Neural crest cell (in vitro differentiated cells): ENCODE data around the gene PLEKHB1. TPM values are rescaled to one million over a fixed set of nuclear protein-coding genes. Genes with fewer than 3 reads are reported as not detected.

Source experiments
- DNase-seq: peaks from one replicate; pipeline ENCODE4 v3.0.0; 2021; ENCODE audit warnings: low read depth, mixed read lengths, low spot score
- H3K27ac Mint-ChIP-seq: one replicate; pipeline ENCODE4 v1.8.0; 2021; ENCODE audit warnings: mild to moderate bottlenecking, mixed read lengths; ENCODE audit not compliant: unreplicated experiment
- H3K27me3 Mint-ChIP-seq: 2 replicates; pipeline ENCODE4 v1.8.0; 2021; ENCODE audit warnings: low read depth, mild to moderate bottlenecking, mixed read lengths
- H3K36me3 Mint-ChIP-seq: 2 replicates; pipeline ENCODE4 v1.8.0; 2021; ENCODE audit warnings: low read depth, mild to moderate bottlenecking, mixed read lengths
- H3K4me1 Mint-ChIP-seq: 2 replicates; pipeline ENCODE4 v1.8.0; 2021; ENCODE audit warnings: mixed read lengths
- H3K4me3 Mint-ChIP-seq: one replicate; pipeline ENCODE4 v1.8.0; 2021; ENCODE audit warnings: mild to moderate bottlenecking, mixed read lengths
- H3K9me3 Mint-ChIP-seq: 2 replicates; pipeline ENCODE4 v1.8.0; 2021; ENCODE audit warnings: mixed read lengths
- total RNA-seq: library from RNA; stranded (reverse); gene quantifications from 2 replicates; pipeline ENCODE4 v1.2.1, GENCODE V29; 2021
- TF ChIP-seq, protein P1 (sequence below): fragments of 200-600 bp; sonication (generic); conservative IDR thresholded peaks from 2 replicates; pipeline ENCODE4 v1.5.0; 2021; ENCODE audit warnings: antibody characterized with exemption, mild to moderate bottlenecking

Gene PLEKHB1
- total RNA-seq, 1 donor from 2014 or later, result 42.7 TPM

DNA sequence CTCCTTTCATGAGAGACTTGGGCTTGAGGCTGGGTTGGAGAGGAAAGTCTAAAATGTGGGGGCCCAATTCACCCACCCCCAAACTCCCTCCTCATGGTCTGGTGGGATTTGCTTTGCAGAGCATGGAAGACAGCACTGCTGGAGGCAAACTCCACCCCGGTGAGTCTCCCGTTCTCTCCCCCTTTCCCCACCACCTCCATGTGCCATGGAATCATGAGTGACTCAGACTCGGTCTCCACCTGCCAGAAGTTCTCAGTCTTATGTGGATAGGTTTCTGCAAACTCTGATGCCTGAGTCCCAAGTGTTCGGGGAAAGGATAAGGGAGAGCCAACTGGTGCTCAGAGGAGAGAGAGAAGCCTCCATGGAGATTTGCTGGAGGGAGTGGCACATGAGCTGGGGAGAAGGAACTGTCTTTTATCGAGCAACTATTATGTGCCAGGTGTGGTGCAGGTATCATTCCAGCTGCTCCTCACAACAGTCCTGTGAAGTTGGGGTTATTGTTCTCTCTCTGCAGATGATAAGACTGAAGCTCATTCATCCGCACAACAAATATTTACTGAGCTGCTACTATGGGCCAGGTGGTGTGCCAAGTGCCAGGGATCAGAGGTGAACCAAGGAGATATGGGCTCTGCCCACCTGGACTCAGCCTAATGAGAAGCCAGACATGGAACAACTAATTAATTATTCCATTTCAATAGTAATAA lies 6.6 kb downstream of the PLEKHB1 start:
- TF ChIP-seq, protein P1, sequence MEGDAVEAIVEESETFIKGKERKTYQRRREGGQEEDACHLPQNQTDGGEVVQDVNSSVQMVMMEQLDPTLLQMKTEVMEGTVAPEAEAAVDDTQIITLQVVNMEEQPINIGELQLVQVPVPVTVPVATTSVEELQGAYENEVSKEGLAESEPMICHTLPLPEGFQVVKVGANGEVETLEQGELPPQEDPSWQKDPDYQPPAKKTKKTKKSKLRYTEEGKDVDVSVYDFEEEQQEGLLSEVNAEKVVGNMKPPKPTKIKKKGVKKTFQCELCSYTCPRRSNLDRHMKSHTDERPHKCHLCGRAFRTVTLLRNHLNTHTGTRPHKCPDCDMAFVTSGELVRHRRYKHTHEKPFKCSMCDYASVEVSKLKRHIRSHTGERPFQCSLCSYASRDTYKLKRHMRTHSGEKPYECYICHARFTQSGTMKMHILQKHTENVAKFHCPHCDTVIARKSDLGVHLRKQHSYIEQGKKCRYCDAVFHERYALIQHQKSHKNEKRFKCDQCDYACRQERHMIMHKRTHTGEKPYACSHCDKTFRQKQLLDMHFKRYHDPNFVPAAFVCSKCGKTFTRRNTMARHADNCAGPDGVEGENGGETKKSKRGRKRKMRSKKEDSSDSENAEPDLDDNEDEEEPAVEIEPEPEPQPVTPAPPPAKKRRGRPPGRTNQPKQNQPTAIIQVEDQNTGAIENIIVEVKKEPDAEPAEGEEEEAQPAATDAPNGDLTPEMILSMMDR, result no peak
- H3K36me3 Mint-ChIP-seq, result no peaks in the 10 kb centered on the region
- peak overlapping the region; percentile 99 for H3K27ac Mint-ChIP-seq
- DNase-seq, result no peak
- H3K4me3 Mint-ChIP-seq, result peak overlapping the region; percentile 82
- peaks cover 83% of the 10 kb centered on the region for H3K4me1 Mint-ChIP-seq
- H3K27me3 Mint-ChIP-seq, result peaks cover 7% of the 10 kb centered on the region
- H3K9me3 Mint-ChIP-seq, result no peaks in the 10 kb centered on the region

DNA sequence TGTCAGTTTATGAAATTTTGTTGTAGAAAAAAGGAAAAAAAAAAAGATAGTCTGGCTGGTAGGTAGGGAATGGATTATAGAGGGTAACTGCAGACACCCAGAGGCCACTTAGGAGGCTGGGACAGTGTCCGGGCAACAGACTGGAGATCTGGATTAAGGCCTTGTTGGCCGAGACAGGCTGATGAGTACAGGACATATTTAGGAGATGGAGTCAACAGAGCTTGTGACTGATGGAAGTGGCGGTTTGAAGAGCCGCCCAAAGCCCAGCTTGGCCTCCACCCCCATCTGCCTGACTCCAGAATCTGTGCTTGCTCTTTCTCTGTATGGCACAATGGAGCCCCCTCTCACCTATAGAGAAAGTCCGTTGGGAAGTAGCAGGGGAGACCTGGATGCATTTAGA lies 7.6 kb downstream of the PLEKHB1 start:
- peaks cover 74% of the 10 kb centered on the region for H3K4me1 Mint-ChIP-seq
- H3K9me3 Mint-ChIP-seq, result no peaks in the 10 kb centered on the region
- no peak for DNase-seq
- peak overlapping the region; percentile 39 for H3K27ac Mint-ChIP-seq
- TF ChIP-seq, protein P1, result no peak
- H3K36me3 Mint-ChIP-seq, result no peaks in the 10 kb centered on the region
- H3K4me3 Mint-ChIP-seq, result no peak overlapping the region
- peaks cover 7% of the 10 kb centered on the region for H3K27me3 Mint-ChIP-seq

DNA sequence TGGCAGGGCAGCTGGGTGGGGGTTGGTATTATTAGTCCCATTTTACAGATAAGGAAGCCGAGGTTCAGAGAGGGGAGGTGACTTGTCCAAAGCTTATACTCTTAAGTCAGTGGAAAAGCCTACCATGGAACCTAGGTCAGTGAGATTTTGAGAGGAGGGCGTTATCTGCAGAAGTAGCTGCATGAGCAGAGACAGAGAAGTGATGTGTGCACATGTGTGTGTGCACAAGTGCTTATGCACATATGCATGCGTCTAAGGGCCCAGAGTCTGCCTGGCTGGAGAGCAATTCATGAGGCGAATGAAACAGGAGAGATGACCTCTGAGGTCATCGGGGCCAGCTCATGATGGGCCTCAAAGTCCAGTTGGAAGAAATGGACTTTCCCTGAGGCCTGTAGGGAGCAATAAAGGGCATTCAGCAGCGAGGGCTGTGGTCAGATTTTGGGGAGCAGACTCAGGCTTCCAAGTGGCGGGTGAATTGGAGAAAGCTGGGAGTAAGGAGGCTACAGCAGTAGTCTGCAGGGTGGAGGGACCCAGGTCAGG lies 8.2 kb downstream of the PLEKHB1 start:
- TF ChIP-seq, protein P1, result no peak
- Mint-ChIP-seq H3K9me3 (no peaks in the 10 kb centered on the region), H3K36me3 (no peaks in the 10 kb centered on the region), H3K4me1 (peaks cover 68% of the 10 kb centered on the region), H3K27ac (peak overlapping the region; percentile 29), H3K4me3 (no peak overlapping the region), H3K27me3 (peaks cover 7% of the 10 kb centered on the region)
- no peak for DNase-seq

DNA sequence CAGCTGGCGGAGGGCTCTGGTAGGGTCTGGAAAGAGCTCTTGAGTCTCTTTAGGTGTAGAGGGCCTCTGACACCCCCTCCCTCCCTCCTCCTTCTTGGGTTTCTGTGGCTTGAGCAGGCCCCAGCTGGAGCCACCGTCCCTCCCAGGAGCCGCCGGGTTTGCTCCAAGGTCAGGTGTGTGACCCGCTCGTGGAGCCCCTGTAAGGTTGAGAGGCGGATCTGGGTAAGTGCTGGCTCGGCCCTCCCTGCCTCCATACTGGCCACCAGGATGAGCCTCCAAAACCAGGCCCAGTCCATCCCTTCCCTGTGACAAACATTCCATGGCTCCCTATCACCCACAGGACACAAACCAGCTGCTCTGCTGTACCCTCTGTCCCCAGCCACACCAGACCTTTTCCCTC lies 9.3 kb downstream of the PLEKHB1 start:
- TF ChIP-seq, protein P1, result no peak
- DNase-seq, result no peak
- Mint-ChIP-seq H3K27ac (peak overlapping the region; percentile 91), H3K36me3 (no peaks in the 10 kb centered on the region), H3K4me3 (no peak overlapping the region), H3K27me3 (peaks cover 7% of the 10 kb centered on the region), H3K4me1 (peaks cover 61% of the 10 kb centered on the region), H3K9me3 (no peaks in the 10 kb centered on the region)

DNA sequence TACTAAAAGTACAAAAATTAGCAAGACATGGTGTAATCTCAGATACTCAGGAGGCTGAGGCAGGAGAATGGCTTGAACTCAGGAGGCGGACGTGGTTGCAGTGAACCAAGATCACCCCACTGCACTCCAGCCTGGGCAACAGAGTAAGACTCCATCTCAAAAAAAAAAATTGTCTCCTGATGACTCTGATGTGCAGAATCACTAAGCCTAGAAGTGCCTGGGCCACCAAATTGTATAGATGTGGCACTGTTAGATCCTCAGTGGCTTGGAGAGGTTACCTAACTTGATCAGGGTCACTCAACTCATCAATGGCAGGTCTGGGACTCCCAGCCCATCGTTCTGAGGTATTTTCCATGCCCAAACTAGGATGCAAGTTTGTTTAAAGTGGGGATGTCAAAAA lies 10.6 kb downstream of the PLEKHB1 start:
- Mint-ChIP-seq H3K36me3 (no peaks in the 10 kb centered on the region), H3K9me3 (no peaks in the 10 kb centered on the region), H3K27me3 (peaks cover 11% of the 10 kb centered on the region), H3K27ac (no peak overlapping the region), H3K4me3 (no peak overlapping the region), H3K4me1 (peaks cover 50% of the 10 kb centered on the region)
- no peak for DNase-seq
- TF ChIP-seq, protein P1, result no peak
